ENCODE measurements around the gene FAT1. TPM values are rescaled to one million over a fixed set of nuclear protein-coding genes. Genes with fewer than 3 reads are reported as not detected.

Gene FAT1
- total and polyA plus RNA-seq, 9 of the 15 experiments (the other 6 are each of a cell fraction or from before 2014, with no cell fraction given), result 6.0 to 38.4 (median 21.4) TPM

DNA sequence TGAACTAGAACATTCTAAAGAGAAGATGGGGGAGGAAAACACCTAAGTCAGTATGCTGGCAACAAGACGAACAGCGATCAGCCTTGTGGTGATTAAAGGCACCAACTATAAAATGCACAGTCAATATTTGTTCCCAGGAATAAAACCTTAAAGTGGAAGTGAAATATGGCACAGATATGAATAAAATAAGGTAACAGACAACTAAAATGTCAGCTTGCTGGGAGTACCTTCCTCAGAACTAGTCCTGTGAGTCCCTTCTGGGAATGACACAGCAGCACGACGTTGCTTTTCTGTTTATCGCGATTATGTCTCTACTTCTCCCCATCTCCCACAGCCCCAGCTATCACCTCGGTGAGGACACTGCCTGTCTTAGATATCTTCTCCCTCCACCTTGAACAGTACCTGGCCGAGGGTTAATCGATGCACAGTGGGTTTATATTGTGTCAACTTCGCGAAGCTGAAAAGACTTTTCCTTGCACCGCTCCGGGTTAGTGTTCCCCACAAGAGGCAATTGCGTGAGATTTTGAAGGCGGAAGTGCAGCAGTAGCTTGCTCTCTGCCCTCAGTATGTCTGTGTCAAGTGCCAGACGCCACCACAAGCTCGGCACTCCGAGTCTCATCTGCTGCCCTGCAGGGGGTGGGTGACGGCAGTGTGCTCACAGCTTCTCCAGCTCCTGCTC is 185.7 kb downstream of the FAT1 start (continued):
- 0 out of 2 replicates have a peak, but pooled peaks have one; percentile 35 for TF ChIP-seq ZNF589 (CRISPR knock-in tag; IDR thresholded peaks at IDR 0.05; ENCODE audit: low read depth)
- TF ChIP-seq ZBTB17 (CRISPR knock-in tag; IDR thresholded peaks at IDR 0.05), result peak; percentile 77
- no peak for TF ChIP-seq ZNF124 (CRISPR knock-in tag; IDR thresholded peaks at IDR 0.05)

Other genes starting within 250 kb of the FAT1 start
- 0.12 TPM in 1 of 2 replicates, not detected in the other for gene MTNR1A, start 168.3 kb downstream of the FAT1 start, total RNA-seq (2014; rRNA removed)
- not detected in 2 replicates for gene MTNR1A, start 168.3 kb downstream of the FAT1 start, total RNA-seq (2014; rRNA removed; fragmentation: Illumina TruSeq; extraction: Trizol)
- gene MTNR1A, start 168.3 kb downstream of the FAT1 start, total RNA-seq (2015; rRNA removed; fragmentation: Illumina TruSeq; extraction: Trizol), result 0.11 TPM in 1 of 2 replicates, not detected in the other
- gene MTNR1A, start 168.3 kb downstream of the FAT1 start, total RNA-seq (2021), result not detected in 2 replicates
- not detected in 2 replicates for gene MTNR1A, start 168.3 kb downstream of the FAT1 start, polyA plus RNA-seq (2011; rRNA removed)
- gene MTNR1A, start 168.3 kb downstream of the FAT1 start, polyA plus RNA-seq (2014; fragmentation: Illumina TruSeq; extraction: Trizol), result 0.09 and 0.12 TPM in 2 replicates
- gene MTNR1A, start 168.3 kb downstream of the FAT1 start, polyA plus RNA-seq (2014; fragmentation: Nextera tagmentation; extraction: Ambion mirVana), result under 1 TPM in 1 of 2 experiments, not detected in 1; 0.10 TPM
- gene MTNR1A, start 168.3 kb downstream of the FAT1 start, polyA plus RNA-seq (2014; rRNA removed), result 0.12 TPM in 1 of 2 replicates, not detected in the other